ENCODE results near the gene DNAJB13.

- TF ChIP-seq CTCF (IDR thresholded peaks at IDR 0.05) (no peak), POLR2A (IDR thresholded peaks at IDR 0.05) (no peak)
Measured at GRCh38 chr11:73965764-73966121, 14.9 kb downstream of the DNAJB13 start.

All from adrenal gland (tissue), 5 donors.